SIG-M5 (cell line): Measurements from ENCODE around the gene PSMG1.
"Not testable (repeated sequence)": the region's sequence is repeated elsewhere in the genome, so short reads cannot be mapped to it uniquely, and the experiment has no call there.

Source experiments
- DNase-seq: peaks from one replicate; lab custom pipeline; 2025; lab: John Stamatoyannopoulos, UW

PSMG1 gene

DNA sequence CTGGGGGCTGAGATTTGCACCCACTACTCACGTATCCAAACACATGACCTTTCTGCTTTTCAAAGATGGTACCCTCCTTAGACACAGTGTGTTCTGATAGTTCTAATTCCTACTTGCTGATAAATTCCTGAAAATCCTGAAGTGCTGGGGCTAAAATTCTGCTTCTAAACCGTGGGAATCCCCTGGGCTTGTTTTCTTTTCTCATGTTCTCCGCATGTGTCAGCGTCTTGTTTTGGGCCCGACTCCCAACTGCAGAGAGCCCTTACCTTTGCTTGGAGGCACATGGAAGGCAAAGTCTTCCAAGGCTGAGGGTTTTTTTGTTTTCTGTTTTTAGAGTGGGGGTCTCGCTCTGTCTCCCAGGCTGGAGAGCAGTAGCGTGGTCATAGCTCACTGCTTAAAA, 27.2 kb downstream of the PSMG1 start:
- DNase-seq, result no peak

DNA sequence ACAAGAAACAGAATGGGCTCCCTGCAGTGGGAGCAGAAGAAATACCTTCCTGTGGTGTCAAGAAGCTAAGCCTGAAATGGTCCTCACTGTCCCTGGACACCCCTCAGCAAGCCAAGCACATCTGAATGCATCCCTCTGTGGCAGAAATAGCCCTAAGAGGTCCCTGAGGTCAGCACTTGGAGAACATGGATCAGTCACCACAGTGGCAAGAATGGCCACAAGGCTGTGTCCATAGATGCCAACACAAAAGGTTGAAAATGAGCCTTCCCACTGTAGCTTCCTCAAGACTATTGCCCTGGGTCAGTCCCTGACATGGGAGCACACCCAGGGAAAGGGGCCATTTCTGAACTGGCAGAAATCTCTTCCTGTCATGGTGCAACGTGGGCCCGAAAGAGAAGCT, 27.7 kb downstream of the PSMG1 start:
- no peak for DNase-seq

DNA sequence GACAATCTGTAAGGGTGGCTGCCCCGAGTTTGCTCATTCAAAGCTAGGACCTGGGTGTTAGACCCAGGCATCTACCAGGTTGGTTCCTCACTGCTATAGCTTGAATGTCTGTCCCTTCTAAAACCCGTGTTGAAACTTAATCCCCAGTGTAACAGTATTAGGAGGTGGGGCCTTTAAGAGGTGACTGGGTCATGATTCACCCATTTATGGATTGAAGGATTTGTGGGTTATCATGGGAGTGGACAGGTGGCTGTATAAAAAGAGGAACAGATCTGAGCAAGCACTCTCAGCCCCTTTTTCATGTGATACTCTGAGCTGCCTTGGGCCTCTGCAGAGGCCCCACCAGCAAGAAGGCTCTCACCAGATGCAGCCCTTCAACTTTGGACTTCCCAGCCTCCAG, 29.4 kb downstream of the PSMG1 start:
- no peak for DNase-seq

DNA sequence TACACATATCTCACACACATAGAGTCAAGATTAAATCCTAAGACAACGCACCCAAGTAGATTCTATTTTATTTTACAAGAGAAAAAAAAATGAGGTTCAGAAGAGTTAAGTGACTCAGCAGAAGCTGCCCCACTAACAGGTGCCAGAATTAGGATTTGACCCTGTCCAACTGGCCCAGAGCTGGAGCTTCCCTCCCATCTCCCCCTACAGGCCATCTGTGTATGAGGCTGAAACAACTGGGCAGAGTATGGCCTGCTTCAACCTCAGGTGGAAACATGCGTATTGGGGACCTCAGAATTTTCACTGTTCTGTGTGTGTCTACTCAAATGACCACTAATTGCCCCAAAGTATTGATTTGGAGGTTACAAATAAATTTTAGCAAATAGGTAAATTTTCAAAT, 29.9 kb downstream of the PSMG1 start:
- DNase-seq, result no peak

DNA sequence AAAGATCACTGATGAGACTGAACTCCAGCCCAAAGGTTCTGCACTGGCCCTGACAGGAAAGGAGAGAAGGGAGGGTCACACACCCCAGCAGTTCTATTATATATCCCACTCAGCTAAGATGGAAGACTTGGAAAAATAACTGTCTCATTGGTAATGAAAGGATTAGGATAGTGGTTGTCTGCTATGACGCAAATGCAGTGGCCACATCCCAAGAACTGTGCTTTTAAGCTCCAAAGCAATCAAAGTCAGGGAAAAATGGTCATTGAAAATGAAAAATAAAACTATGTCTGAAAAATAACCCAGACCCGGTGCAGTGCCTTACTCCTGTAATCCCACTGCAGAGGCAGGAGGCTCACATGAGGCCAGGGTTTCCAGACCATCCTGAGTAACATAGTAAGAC, 31.0 kb downstream of the PSMG1 start:
- no peak for DNase-seq

DNA sequence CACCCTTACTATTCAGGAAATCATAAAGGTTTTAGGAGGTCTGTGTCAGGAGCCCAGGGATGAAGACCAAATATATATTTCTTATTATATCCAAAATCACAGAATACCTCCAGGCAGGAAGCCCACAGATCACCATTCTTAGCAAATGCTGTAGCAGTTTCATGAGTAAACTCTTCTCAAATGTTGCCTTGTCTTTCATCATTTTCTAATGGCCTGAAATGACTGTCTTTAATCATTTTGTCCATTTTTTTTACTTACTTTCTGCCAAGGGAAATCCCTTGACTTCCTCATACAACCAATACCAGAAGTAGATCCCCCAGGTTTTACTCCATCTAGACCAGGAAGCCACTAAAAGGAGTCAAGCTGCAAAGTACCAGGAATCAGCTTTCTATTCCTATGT, 32.4 kb downstream of the PSMG1 start:
- DNase-seq, result no peak

DNA sequence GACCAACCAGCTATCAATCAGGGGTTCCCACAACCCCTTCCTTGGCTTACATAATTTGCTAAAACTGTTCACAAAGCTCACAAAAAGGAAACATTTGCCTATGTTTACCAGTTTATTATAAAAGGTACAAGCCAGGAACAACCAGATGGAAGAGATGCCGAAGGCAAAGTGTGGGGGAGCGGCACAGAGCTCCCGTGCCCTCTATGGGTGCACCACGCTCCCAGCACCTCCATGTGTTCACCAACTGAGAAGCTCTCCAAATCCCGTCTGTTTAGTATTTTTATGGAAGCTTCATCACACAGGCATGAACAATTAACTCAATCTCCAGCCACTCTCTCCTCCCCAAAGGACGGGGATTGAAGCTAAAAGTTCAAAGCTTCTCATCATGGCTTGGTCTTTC, 32.9 kb downstream of the PSMG1 start:
- DNase-seq, result no peak

DNA sequence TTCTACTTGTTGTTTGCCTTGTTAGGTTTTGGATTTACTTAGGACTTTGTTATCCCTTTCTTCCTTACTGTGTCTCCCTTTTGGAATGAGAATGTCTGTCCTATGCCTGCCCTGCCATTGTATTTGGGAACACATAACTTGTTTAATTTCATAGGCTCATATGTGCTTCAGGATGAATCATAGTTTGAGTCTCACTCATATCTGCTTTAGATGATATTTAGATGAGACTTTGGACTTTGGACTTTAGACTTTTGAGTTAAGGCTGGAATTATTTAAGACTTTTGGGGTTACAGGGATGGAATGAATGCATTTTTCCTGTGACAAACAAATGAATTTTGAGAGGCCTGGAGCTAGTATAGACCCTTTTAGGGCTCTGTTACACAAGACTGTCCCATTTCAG, 33.4 kb downstream of the PSMG1 start:
- DNase-seq, result no peak

DNA sequence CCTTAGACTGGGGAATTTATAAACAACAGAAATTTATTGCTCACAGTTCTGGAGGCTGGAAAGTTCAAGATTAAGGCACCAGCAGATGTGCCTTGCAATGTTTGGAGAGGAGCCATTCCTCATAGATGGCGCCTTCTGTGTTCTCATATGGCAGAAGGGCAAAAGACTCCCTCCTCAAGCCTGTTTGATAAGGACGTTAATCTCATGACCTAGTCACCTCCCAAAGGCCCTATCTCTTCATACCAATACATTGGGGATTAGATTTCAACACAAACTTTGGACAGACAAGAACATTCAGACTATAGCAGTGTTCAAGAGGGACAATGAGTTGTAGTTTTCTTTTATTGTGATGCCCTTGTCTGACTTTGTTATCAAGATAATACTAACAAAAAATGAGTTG, 34.3 kb downstream of the PSMG1 start:
- no peak for DNase-seq

DNA sequence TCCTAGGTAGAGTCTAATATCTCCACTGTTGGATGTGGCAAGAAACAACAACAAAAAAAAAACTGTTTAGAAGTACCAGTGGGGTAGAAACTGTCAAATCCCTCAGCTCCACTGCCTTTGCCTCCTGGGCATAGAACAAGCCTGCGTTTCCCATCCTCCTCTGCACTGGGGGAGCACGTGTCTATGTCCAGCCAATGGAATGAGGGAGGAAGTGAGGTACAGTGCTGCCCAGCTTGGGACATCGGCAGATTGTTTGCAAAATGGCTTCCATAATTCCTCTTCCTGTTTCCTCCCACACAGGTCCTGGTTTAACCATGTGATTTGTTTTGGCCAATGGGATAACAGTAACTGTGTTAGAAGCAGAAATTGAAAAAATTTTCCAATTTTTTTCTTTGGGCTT, 39.1 kb downstream of the PSMG1 start:
- DNase-seq, result no peak

DNA sequence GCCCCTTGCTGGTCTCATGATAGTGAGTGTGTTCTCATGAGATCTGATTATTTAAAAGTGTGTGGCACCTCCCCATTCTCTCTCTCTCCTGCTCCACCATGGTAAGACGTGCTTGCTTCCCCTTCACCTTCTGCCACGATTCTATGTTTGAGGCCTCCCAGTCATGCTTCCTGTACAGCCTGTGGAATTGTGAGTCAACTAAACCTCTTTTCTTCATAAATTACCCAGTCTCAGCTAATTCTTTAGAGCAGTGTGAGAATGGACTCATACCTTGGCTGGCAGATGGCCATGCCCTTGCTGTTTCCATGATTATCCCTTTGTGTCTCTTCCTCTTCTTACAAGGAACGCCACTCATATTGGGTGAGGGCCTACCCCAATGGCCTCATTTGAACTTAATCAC, 40.3 kb downstream of the PSMG1 start:
- no peak for DNase-seq

DNA sequence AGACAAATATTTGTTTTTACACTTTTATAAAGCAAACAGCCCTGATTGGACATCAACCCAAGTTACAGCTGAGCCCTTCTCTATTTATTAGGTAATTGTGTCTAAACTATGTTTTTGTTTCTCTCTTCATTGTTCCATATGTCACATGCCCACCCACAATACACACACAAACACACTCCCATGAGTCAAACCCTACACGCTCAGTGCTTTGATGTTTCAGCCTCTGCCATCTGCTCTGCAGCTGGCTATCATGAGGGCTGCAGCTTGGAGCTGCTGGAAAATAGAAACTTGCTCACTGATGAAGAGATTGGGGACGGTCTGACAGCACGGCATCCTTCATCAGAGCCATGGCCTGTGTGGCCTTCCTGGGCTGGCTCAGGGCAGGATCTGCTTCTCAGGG, 41.7 kb downstream of the PSMG1 start:
- no peak for DNase-seq

DNA sequence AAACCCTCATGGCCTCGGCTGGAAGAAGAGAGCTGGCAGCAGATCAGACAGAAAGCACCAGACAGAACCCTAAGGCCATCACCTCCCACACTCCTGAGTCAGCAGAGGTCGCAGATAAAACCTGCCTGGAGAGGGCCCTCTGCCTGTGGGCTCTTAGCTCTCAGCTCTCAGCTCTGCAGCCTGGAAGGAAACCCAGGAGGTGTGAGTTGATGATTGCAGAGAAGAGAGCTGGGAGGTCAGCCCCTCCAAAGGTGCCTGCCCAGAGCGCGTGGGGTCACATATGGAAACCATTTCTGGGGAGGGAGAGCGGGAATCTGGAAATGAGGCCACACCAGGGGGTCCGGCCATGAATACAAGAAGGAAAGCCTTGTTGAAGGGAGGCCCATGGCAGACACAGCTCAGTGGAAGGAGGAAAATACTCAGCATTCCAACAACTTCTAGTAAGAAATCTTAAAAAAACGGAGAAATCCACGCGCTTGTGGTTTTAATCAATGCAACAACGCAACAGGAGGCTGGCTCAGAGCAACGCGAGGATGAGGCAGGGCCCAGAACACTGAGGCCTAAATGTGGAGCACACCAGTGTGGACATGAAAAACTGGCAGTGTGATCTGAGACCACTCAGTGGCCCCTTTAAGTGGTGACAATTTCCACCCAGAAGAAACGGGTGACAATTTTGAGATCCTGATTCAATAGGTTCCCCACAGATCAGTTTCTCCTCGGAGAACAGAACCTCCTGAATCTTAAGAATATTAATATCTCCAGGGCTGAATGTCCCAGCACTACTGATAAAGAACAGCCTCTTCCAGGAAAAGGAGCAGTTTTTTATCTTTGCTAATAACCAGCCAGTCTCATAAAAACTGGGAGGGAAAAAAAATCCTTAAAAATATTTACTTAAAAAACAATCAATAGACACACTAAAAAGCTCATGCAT, 45.7 kb downstream of the PSMG1 start:
- no peak for DNase-seq

DNA sequence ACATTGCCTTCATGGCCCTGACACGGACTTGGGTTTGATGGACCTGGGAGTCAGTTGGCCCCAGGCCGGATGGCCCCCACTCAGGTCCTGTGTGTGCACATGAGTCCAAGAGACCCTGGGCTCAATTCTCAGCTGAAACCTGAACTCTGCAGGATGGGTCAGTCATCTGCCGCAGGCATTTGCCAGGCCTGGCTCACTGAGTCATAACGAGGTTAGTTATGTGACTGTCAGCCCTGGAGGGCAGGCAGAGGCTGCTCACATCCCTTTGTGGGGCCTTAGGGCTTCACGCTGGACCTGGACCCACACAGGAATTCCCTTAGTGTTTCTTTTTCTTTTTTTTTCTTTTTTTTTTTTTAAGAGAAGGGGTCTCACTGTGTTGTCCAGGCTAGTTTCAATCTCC, 46.5 kb downstream of the PSMG1 start:
- DNase-seq, result no peak

DNA sequence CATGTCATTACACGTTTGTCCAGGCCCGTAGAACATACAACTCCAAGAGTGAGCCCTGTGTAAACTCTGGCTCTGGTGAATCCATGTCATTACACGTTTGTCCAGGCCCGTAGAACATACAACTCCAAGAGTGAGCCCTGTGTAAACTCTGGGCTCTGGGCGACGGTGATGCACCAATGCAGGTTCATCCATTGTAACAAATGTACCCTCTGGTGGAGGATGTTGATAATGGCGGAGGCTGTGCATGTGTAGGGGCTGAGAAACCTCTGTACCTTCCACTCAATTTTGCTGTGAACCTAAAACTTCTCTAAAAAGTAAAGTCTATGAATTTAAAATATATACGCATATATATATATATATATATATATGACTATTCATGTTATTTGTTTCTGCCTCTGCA, 47.1 kb downstream of the PSMG1 start:
- not testable (repeated sequence) for DNase-seq

DNA sequence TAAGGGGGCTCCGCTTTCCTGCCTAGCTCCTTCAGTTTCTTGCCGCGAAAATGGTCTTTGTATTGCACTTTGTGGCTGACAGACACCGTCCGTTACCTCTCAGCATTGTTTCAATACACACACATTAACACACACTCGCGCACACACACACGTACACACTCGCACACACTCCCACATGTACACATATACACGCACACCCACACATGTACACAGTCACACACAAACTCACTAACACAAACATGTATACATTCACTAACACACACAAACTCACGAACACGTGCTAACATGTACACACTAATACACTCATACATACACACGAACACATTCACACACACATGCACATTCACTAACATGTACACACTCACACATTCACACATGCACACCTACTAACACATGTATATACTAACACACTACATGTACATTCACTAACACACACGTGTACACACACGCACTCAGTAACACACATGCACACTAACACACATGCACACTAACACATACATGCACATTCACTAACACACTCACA, 48.9 kb downstream of the PSMG1 start:
- DNase-seq, result no peak

DNA sequence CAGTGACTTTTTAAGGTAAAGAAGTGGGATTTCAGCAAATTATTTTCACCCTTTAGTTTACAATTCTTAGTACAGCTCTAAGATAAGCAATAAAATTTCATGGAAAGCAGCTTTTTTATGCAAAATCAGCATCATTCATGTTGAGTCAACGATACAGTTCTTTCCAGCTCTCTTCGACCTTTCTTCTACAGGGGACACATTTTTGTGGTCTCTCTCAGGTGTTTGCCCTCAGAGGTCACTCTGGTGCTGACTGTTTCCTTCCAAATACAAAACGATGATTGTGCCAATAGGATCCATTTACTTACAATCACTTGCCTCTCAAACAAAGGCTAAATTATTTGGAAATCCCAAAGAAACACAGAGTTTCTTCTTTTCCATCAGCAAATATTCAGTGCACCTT, 51.0 kb downstream of the PSMG1 start:
- no peak for DNase-seq

DNA sequence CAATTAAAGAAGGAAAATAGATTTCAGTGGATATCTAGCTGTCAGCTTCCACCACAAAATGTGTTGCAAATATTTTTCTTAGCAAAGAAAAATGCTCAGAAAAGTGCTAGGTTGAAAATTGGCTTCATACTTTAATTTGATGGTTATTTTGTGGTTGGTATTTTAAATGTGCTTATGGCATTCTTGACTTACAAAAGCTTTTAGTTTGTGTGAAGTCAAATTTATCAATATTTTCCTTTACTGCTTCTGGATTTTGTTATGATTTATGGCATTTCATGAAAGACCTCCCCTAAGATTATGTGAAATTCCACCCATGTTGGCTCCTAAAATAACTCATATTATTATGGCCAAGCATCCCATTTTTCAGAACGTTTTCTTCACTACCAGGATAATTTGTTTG, 51.5 kb downstream of the PSMG1 start:
- DNase-seq, result no peak

DNA sequence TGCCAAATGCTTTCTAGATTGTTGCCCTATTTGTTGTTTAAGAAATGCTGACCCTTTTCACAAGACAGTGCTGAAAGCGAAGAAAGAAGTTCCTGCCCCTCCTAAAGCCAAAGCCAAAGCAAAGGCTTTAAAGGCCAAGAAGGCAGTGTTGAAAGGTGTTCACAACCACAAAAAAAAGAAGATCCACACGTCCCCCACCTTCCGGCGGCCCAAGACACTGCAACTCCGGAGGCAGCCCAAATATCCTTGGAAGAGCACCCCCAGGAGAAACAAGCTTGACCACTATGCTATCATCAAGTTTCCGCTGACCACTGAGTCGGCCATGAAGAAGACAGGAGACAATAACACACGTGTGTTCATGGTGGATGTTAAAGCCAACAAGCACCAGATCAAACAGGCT, 55.7 kb downstream of the PSMG1 start:
- DNase-seq, result no peak

DNA sequence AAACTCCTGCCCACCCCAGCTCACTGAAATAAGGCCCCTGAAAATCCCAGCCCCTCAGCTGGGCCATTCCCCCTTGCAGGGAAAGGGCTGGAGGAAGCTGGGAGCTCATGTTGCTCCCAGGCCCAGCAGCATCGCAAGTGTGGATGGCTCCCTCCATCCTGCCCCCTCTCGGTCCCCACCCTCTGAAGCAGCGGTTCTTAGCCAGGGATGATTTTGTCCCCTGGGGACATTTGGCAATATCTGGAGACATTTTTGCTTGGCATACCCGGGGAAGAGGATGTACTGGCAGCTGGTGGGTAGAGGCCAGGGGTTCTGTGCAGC, 56.8 kb downstream of the PSMG1 start:
- DNase-seq, result no peak

DNA sequence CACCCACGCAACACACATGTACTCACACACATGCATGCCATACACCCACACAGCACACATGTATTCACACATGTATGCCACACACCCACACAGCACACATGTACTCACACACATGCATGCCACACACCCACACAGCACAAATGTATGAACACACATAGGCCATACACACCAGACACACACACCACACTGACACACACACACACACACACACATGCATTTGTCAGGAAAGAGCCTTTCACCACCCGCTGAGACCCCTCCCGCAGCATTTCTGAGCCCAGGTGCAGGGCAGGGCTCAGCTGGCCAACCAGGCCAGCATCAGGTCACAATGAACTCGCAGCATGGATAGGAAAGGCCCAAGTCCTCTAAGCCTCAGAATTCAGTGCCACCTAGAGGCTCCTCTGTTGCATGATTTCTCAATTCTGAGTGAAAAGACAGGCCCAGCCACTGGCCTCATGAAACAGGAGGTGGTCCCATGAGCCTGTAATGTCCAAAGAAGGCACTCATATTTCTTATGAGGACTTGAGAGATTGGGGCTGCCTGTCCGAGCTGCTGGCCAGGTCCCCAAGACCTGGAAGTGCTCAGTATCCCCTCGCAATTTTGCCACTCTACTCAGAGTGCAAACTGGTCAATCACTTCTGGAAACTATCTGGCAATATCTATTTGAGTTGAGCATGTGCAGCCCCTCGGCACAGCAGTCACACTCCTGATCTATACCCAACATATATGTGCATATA, 57.3 kb downstream of the PSMG1 start:
- DNase-seq, result peak; percentile 24
